HG03442 (cell line): ENCODE data around the gene SMTN.
"Not testable (repeated sequence)": the region's sequence is repeated elsewhere in the genome, so short reads cannot be mapped to it uniquely, and the experiment has no call there.

ENCODE experiments used
- ATAC-seq: cut with Tn5 transposase; IDR thresholded peaks from one replicate; pipeline ENCODE4 v1.9.1; 2021; ENCODE audit warnings: mild to moderate bottlenecking, moderate library complexity; ENCODE audit not compliant: unreplicated experiment

The SMTN gene

DNA sequence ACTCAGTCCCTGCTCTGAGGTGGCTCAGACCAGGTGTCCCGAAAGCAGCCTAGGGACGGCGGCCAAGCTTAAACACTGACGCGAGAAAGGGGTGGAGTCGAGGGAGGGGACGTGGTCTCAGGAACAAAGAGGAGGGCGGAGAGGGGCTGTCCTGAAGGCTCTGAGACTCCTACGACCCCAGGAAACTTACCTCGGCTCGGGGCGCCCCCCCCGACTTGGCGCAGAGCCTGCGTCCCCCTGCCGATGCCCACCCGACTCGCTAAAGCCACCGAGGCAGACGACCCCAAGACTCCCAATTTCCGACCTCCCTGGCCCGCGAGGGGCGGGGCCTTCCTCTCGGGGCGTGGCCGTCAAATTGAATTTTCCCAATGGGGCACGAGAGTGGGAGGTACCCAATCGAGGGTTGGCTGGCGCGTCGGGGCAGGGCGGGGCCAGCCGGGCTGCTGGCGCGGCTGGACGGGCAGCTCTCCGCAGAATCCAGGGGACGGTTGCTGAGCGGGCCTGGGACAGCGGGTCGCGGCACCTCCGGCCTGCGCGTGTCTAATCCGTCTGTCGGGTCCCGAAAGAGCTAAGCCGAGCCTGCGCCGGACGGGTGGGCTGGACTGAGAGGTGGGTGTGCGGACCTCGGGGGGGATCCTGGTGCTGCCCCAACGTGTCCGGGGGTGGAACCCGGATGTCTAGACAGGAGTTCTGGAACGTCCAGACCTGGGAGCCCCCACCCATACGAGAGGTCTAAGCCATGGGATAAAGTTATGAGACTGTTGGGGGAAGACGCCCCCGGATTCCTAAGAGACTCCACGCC is at the start of gene SMTN:
TSS of gene SMTN (plus strand) at position 471 of the 802 bp plus-strand sequence. CDS start 1,941 bp downstream, outside the sequence.
- ATAC-seq, result peak; percentile 53

DNA sequence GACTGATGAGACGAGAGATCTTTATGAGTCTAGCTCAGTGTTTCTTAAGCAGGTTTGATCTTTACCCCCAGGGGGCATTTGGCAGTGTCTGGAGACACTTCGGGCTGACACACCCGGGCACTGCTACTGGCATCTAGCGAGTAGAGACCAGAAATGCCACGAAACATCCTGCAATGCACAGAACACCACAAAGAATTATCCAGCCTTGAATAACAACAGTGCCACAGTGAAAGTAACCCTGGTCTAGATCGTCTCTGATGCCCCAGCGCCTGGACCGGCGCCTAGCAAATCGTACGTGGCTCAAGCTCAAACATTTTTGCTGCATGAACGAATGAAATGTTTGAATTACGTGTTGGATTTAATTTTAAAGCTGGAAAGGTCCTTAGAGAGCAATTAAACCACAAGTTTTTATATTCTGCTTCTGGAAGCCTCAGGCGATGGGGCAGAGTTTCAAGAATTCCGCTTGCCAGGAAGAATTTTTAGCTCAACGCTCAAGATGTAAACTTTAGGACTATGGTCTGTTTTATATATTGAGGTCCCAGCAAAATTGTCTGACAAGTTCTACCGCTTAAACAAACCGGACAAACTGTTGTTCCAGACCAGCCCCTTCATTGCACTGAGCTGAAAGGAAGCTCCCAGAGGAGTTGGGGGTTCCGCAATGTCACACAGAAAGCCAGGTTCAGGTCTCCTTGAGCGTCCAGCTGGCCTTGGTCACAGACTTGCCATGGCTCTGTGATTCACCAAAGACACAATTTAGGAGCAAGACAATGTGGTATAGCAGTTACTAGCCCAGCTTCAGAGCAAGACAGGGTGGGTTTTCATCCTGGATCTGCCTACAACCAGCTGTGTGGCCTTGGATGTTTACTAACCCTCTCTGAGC is 44.2 kb upstream of the SMTN start:
- ATAC-seq, result no peak

- no peak for ATAC-seq
Observed at GRCh38 chr22:31038686-31039085, 42.4 kb upstream of the SMTN start.

DNA sequence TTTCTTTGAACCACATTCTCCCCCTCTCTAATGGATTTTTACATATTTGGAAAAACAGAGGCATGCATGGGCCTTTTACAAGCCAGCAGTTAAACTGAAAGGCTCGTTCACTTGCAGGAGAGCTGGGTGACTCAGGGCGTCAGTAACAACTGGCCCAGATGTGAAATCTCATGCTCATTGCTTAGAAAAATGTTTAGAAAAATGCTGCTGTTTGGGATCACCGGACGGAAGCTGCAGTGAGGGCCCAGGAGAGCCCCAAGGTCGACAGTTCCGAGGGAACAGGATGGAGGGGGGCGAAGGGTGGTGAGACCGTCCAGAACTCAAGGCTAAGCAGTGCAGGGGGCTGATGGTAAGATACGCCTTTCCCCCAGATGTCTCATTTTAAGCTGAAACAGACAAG is 41.7 kb upstream of the SMTN start:
- no peak for ATAC-seq

- ATAC-seq, result no peak
Observed at GRCh38 chr22:31040542-31041398, 40.3 kb upstream of the SMTN start.

DNA sequence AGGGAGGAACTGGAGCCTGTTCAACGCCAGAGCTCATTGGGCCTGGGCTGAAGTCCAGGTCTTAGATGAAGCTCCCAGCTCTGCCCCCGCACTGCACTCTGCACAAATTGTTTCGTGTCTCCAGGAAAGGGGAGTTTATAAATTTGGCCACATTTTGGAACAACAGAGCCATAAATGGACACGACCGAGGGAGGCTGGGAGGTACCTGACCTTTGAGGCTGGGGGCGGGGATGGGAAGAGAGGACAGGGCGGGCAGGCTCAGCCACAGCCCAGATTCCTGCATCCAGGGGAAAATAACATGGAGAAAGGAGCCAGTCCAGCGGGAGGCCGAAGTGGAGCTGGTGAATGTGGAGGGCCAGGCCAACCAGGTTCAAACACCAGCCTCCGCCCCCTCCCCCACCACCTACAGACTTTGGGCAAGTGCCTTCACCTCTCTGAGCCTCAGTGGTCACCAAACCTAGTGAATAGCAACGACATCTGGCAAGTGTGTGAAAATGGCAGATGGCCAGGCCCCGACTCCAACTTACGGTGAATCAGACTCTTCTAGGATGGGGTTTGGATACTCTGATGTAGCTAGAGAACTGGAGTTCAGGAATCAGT is 36.8 kb upstream of the SMTN start:
- ATAC-seq, result no peak

DNA sequence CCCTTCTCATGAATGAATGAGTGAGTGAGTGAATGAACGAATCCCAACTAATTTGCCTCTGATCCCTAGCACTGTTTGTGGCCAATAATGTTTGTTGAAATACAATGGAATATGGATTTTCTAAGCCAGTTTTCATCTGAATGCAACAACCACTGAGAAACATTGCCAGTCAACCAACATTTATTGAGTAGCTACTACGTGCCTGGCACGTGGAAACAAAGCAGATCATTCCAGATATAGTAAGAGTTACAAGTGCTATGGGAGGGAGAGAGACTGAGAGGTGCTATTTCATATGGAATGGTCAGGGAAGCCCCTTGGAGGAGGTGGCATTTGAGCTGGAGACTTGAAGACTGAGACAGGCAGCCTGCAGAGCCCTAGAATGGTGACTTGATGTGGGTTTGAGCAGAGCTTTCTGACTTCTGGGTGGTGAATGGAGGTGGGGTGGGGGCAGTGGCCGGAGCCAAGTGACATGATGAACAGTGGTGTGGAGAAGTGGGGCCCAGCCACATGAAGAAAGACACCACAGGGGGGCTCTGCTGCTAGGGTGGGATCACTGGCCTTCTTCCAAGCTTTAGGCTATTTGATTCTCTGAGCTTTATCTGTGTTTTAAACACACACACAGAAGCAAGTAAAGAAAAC is 35.1 kb upstream of the SMTN start:
- ATAC-seq, result no peak

DNA sequence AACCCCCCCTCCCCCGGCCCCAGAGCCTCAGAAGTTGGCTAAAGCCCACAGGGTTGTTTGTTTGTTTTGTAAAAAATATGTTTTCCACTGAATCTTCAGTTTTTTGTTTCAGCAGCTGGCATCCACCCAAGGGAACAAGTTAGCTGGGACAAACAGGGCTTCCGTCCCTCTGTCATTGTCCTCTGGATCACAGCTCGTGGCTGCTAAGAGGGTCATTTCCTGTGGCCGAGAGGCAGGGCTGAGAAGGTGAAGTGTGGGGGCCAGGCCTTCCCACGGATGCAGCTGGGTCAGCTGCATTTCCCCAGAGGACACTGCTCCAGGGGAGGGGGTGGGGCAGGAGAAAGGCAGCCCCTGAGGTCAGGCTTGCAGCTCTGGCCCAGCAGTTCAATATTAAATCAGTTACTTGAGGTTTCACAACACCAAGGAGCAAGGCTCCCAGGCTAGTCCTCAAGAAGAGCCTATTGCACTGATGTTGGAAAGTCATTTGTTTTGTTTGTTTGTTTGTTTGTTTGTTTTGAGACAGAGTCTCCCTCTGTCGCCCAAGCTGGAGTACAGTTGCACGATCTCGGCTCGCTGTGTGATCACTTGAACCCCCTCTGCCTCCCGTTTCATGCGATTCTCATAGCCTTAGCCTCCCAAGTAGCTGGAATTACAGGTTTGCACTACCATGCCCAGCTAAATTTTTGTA is 34.4 kb upstream of the SMTN start:
- ATAC-seq, result no peak

- ATAC-seq, result no peak
Observed at GRCh38 chr22:31048570-31048969, 32.5 kb upstream of the SMTN start.

GRCh38 chr22:31049815-31050420 is 31.2 kb upstream of the SMTN start:
- no peak for ATAC-seq

DNA sequence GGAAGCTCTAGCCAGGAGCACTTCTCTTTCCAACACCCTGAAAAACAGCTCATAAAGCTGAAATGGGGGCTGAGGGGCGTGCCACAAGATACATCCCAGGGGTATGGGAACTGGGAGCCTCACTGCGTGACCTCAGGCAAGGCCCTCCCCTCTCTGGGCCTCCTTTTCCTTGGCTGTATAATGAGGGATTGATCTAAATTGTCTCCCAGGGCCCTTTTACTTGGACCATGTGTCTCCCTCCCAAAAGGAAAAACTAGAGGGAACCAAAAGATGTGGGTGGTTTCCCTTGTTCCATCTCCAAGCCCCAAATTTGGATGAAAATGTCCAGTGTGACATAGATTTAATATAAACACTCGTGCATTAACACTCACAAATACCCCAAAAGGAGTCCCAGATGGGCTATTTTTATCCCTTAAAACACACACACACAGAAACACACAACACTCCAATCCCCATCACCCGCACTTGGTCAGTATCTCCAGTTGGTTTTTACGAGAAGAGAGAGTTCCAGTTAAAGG is 25.9 kb upstream of the SMTN start:
- ATAC-seq, result no peak

GRCh38 chr22:31055635-31056159 is 25.4 kb upstream of the SMTN start:
- ATAC-seq, result no peak

GRCh38 chr22:31056986-31057599 is 24.0 kb upstream of the SMTN start:
- ATAC-seq, result no peak

- ATAC-seq, result not testable (repeated sequence)
Observed at GRCh38 chr22:31059663-31060062, 21.5 kb upstream of the SMTN start.

DNA sequence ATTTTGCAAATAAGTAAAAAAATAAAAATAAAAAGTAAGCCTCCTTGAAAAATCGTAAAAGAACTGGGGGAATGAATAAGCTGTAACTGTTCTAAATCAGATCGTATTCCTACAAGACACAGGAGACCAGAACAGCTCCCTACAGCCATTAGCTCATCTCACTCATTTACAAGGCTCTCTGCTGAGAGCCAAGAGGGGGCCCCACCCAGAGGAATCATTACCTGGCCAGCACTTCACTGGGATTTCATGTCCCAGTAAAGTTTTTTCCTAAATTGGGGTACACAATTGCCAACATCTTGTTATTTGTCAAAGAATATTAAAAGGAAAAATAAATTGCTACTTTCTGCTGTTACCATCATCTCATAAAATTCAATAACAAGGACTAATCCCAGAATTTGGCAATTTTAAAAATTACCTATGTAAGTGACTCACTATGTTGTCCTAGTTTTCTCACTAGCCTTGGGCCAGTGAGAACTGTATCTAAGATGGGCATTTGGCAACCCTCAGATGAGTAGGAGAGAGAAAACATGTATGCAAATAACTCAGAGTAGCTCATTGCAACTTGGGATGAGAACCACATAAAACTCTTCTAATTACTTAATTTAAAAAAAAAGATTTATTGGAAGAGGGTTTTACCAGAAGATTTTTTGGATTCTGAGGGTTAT is 18.4 kb upstream of the SMTN start:
- no peak for ATAC-seq

DNA sequence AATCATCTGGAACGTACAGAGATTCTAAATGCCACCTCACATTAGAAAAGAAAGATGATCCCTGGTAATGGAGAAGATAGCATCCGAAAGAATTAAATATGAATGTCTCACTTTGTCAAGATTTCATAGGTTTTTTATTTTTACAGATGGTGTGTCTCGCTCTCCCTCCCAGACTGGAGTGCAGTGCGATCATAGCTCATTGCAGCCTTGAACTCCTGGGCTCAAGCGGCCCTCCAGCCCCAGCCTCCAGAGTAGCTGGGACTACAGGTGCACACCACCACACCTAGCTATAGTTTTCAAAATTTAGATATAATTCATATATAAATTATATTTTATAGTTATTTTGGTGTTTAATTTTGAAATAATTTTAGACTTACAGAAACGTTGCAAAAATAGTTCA is 16.7 kb upstream of the SMTN start:
- no peak for ATAC-seq

DNA sequence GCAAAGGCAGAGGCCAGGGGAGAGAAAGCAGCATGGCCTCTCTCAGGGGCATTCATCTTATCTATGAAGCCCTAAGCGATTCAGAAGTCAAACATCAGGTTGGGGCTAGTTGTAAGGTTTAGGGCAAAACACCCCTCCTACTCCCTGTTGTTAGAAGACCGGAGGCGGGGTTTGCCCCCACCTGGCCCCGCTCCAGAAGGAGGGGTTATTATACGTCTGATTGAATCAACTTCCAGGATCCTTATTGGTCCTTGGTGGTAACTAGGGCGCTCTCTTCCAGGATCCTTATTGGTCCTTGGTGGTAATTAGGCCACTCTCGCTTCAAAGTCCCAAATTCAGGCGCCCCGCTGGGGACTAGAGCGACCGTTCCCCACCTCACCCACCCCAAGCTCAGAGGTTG is 12.1 kb upstream of the SMTN start:
- no peak for ATAC-seq
